Body of pancreas (tissue), 4 donors: ENCODE results near the gene FCAMR.

Experiments
- POLR2A ChIP-seq, 3 donors: fragments of 450-650 bp; IDR thresholded peaks; one replicate each; pipeline ENCODE4 v1.6.1; 2016; ENCODE audit warnings: antibody characterized with exemption in 3 of 3, mild to moderate bottlenecking in 2 of 3
- TF ChIP-seq, protein P1 (sequence below), 7 experiments: fragments of 450-650 bp in 4 of 7; fragments of 200-600 bp in 3 of 7; sonication (generic) in 3 of 7; IDR thresholded peaks; one replicate each; pipeline ENCODE4 v1.5.1; 2016 to 2019; ENCODE audit warnings: antibody characterized with exemption in 7 of 7

DNA sequence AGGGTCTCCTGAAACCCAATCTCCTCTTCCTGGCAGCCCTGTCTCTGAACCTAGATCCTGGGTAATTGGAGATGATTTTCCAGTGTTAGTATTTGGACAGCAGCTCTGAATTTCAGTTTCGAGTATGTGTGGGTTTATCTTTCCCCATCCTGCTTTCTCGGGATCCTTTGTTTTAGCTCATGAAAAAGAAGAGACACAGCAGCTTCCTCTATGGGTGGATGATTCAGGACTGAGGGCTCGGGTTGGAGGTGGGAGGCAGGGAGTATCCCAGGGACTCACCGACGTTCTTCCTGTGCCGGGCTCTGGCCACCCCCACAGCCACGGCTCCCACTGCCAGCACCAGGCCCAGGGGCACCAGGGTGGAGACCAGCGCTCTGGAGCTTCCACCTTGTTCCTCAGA lies 38.1 kb downstream of the FCAMR start:
- TF ChIP-seq, protein P1, sequence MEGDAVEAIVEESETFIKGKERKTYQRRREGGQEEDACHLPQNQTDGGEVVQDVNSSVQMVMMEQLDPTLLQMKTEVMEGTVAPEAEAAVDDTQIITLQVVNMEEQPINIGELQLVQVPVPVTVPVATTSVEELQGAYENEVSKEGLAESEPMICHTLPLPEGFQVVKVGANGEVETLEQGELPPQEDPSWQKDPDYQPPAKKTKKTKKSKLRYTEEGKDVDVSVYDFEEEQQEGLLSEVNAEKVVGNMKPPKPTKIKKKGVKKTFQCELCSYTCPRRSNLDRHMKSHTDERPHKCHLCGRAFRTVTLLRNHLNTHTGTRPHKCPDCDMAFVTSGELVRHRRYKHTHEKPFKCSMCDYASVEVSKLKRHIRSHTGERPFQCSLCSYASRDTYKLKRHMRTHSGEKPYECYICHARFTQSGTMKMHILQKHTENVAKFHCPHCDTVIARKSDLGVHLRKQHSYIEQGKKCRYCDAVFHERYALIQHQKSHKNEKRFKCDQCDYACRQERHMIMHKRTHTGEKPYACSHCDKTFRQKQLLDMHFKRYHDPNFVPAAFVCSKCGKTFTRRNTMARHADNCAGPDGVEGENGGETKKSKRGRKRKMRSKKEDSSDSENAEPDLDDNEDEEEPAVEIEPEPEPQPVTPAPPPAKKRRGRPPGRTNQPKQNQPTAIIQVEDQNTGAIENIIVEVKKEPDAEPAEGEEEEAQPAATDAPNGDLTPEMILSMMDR (IDR thresholded peaks at IDR 0.05): no peak
- no peak for TF ChIP-seq POLR2A (IDR thresholded peaks at IDR 0.05)
